GM19099 (cell line): ENCODE results near the gene PRDM13.

Experiments
- POLR2A ChIP-seq: IDR thresholded peaks from 3 replicates; pipeline ENCODE4 v1.6.1; 2011; ENCODE audit warnings: low read depth; ENCODE audit not compliant: insufficient read length; ENCODE audit errors: extremely low read depth

The PRDM13 gene

GRCh38 chr6:99590728-99591672 is 15.6 kb upstream of the PRDM13 start:
- no peak for TF ChIP-seq POLR2A

GRCh38 chr6:99591673-99592364 is 14.8 kb upstream of the PRDM13 start:
- TF ChIP-seq POLR2A, result no peak

- TF ChIP-seq POLR2A, result no peak
These were observed 13.7 kb upstream of the PRDM13 start for GRCh38 chr6:99592900-99593299.

GRCh38 chr6:99602520-99603420 is 3.9 kb upstream of the PRDM13 start:
- no peak for TF ChIP-seq POLR2A

GRCh38 chr6:99603421-99604165 is 3.0 kb upstream of the PRDM13 start:
- TF ChIP-seq POLR2A, result no peak

GRCh38 chr6:99604166-99605073 is 2.2 kb upstream of the PRDM13 start:
- no peak for TF ChIP-seq POLR2A

GRCh38 chr6:99605074-99605734 is 1.4 kb upstream of the PRDM13 start:
- no peak for TF ChIP-seq POLR2A

GRCh38 chr6:99605911-99606655 is 550 bp upstream of the PRDM13 start:
- no peak for TF ChIP-seq POLR2A

GRCh38 chr6:99607416-99608036 is 893 bp downstream of the PRDM13 start:
- TF ChIP-seq POLR2A, result no peak

- TF ChIP-seq POLR2A, result no peak
These were observed 1.6 kb downstream of the PRDM13 start for GRCh38 chr6:99608059-99608885.
